Vagina (tissue), 2 donors: ENCODE measurements around the gene PLOD2. TPM values are rescaled to one million over a fixed set of nuclear protein-coding genes. Genes with fewer than 3 reads are reported as not detected.

Source experiments
- DNase-seq, 2 donors: peaks; one replicate each; pipeline ENCODE4 v3.0.0-alpha.2; 2017; ENCODE audit errors: extremely low spot score in 2 of 2
- H3K27ac ChIP-seq: fragments of 200-600 bp; sonication (generic); one replicate; pipeline ENCODE4 v1.5.1; 2019
- H3K27me3 ChIP-seq: fragments of 200-600 bp; sonication (generic); one replicate; pipeline ENCODE4 v1.5.1; 2019
- H3K36me3 ChIP-seq, 2 donors: fragments of 200-600 bp; sonication (generic); one replicate each; pipeline ENCODE4 v1.5.1; 2017 to 2019
- H3K4me1 ChIP-seq: fragments of 200-600 bp; sonication (generic); one replicate; pipeline ENCODE4 v1.5.1; 2019
- H3K4me3 ChIP-seq, 2 donors: fragments of 200-600 bp; sonication (generic); 1 replicate in 1 of 2; 2 replicates in 1 of 2; pipeline ENCODE4 v1.5.1; 2016 to 2019
- H3K9me3 ChIP-seq: fragments of 200-600 bp; sonication (generic); one replicate; pipeline ENCODE4 v1.5.1; 2019
- POLR2A ChIP-seq, 2 donors: fragments of 450-650 bp; IDR thresholded peaks; one replicate each; pipeline ENCODE4 v1.6.1; 2017; ENCODE audit warnings: antibody characterized with exemption in 2 of 2, mild to moderate bottlenecking in 2 of 2, moderate library complexity in 2 of 2
- POLR2AphosphoS5 ChIP-seq, 2 donors: sonication (generic); formaldehyde crosslinking; IDR thresholded peaks; one replicate each; pipeline ENCODE4 v1.9.0; 2017; ENCODE audit warnings: antibody characterized with exemption in 2 of 2, mild to moderate bottlenecking in 2 of 2, low read depth in 1 of 2; ENCODE audit not compliant: insufficient read depth in 1 of 2
- intact Hi-C: fragments of 100-400 bp; cut with DNase I; formaldehyde crosslinking; loops from one replicate; pipeline ENCODE4 v1.15.1; 2023
- total RNA-seq: library from RNA; depleted of rRNA; stranded (reverse); fragments of >200 nt; gene quantifications from one replicate; pipeline ENCODE4 v1.2.3, GENCODE V29; 2016
- TF ChIP-seq, protein P1 (sequence below), 3 experiments: fragments of 450-650 bp in 2 of 3; fragments of 200-600 bp in 1 of 3; sonication (generic) in 1 of 3; IDR thresholded peaks; one replicate each; pipeline ENCODE4 v1.5.1; 2017 to 2019; ENCODE audit warnings: antibody characterized with exemption in 3 of 3, mild to moderate bottlenecking in 2 of 3, moderate library complexity in 2 of 3

The PLOD2 gene
- total RNA-seq, 1 donor from 2014 or later, result 27.0 TPM

DNA sequence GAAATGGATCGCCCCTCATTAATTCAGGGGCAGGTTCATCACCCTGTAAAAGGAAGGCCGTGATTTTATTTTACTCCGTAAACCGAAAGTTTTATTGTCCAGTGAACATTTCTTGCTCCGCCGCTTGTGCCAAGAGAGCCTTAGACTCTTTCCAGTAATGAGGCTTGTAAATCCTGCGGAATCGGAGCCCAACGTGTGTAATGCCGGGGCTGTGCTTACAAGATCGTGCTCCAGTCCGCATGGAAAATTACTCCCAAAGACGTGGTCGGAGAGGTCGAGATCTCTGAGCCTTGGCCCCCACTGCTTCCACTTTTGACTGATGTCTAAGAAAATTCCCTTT, 649 bp upstream of the PLOD2 start:
- peak overlapping the region; percentile 95 for H3K27ac ChIP-seq
- TF ChIP-seq, protein P1, sequence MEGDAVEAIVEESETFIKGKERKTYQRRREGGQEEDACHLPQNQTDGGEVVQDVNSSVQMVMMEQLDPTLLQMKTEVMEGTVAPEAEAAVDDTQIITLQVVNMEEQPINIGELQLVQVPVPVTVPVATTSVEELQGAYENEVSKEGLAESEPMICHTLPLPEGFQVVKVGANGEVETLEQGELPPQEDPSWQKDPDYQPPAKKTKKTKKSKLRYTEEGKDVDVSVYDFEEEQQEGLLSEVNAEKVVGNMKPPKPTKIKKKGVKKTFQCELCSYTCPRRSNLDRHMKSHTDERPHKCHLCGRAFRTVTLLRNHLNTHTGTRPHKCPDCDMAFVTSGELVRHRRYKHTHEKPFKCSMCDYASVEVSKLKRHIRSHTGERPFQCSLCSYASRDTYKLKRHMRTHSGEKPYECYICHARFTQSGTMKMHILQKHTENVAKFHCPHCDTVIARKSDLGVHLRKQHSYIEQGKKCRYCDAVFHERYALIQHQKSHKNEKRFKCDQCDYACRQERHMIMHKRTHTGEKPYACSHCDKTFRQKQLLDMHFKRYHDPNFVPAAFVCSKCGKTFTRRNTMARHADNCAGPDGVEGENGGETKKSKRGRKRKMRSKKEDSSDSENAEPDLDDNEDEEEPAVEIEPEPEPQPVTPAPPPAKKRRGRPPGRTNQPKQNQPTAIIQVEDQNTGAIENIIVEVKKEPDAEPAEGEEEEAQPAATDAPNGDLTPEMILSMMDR (IDR thresholded peaks at IDR 0.05), result no peak
- TF ChIP-seq POLR2A (IDR thresholded peaks at IDR 0.05), result no peak
- TF ChIP-seq POLR2AphosphoS5 (IDR thresholded peaks at IDR 0.05; ENCODE audit: insufficient read depth in 1 of 2, low read depth in 1 of 2), result peak; percentile 17 to 35
- no peaks in the 10 kb centered on the region for H3K36me3 ChIP-seq
- intact Hi-C loops, result no loop called here
- peaks cover 25% of the 10 kb centered on the region for H3K4me1 ChIP-seq
- DNase-seq, result no peak
- H3K27me3 ChIP-seq, result no peaks in the 10 kb centered on the region
- H3K9me3 ChIP-seq, result no peaks in the 10 kb centered on the region
- peak overlapping the region; percentile 73 to 80 for H3K4me3 ChIP-seq

DNA sequence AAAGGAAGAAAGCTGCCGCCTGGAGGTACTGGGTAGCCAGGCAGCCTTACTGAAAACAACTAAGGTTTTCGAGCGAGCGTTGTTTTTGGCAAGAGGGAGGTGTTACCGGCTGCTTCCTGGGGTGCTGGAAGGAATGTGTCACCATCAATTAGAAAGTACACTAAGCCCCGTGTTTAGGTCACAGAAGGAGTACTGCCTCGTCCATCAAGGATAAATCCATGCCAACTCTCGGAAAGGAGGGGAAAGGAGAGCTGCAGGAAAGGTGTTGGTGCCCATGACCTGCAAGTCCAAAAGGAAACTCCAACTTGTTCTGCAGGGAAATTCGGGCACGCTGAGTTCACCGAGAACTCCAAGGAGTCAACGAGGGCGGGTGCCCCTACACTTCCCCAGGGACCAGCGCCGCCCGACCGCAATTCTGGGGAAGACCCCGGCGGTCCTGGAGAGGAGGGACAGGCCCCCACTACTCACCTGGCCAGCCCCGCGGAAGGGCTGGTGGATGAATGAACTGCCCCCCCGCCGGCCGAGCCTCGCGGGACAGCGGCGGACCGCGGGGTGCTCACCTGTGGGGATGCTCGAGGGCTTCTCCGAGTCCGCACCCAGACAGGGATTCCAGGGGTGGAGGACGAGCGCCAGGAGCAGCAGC, 542 bp downstream of the PLOD2 start:
- Histone ChIP-seq H3K27ac (peak overlapping the region; percentile 95), H3K4me1 (peaks cover 23% of the 10 kb centered on the region), H3K9me3 (no peaks in the 10 kb centered on the region), H3K27me3 (no peaks in the 10 kb centered on the region), H3K36me3 (no peaks in the 10 kb centered on the region), H3K4me3 (peak overlapping the region; percentile 73 to 80)
- peak in 1 of 2 donors; percentile 93 for DNase-seq
- intact Hi-C loops, result no loop called here
- TF ChIP-seq POLR2A (IDR thresholded peaks at IDR 0.05) (no peak), POLR2AphosphoS5 (IDR thresholded peaks at IDR 0.05; ENCODE audit: insufficient read depth in 1 of 2, low read depth in 1 of 2) (peak in 1 of 2 donors; percentile 45)
- TF ChIP-seq, protein P1 (IDR thresholded peaks at IDR 0.05), result peak in 1 of 3 experiments; percentile 53

GRCh38 chr3:146159616-146160320, 1.2 kb downstream of the PLOD2 start:
- TF ChIP-seq POLR2A (IDR thresholded peaks at IDR 0.05) (no peak), POLR2AphosphoS5 (IDR thresholded peaks at IDR 0.05; ENCODE audit: insufficient read depth in 1 of 2, low read depth in 1 of 2) (no peak)
- TF ChIP-seq, protein P1 (IDR thresholded peaks at IDR 0.05), result no peak
- no peaks in the 10 kb centered on the region for H3K36me3 ChIP-seq
- H3K27me3 ChIP-seq, result no peaks in the 10 kb centered on the region
- H3K4me1 ChIP-seq, result peaks cover 23% of the 10 kb centered on the region
- intact Hi-C loops, result no loop called here
- H3K9me3 ChIP-seq, result no peaks in the 10 kb centered on the region
- H3K4me3 ChIP-seq, result peak overlapping the region; percentile 73 to 80
- peak overlapping the region; percentile 95 for H3K27ac ChIP-seq
- no peak for DNase-seq

DNA sequence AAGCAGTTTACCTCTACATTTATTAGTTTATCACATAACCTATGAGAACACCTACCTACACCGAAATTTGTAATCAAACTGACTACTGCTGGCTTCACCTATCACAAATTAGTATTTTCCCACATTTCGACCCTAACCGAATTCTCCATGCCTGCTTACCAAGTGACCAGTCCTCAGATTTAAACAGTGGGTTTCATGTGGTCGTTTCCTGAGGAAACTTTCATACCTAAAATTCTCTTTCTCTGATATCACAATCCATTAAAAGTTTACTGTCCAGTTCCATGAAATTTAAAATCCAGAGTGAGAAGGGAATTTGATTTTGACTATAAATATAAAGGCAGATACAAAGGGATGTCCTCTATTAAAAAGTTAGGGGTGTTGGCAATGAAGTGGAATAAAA, 1.9 kb downstream of the PLOD2 start:
- H3K27me3 ChIP-seq, result no peaks in the 10 kb centered on the region
- DNase-seq, result no peak
- no peaks in the 10 kb centered on the region for H3K9me3 ChIP-seq
- no peaks in the 10 kb centered on the region for H3K36me3 ChIP-seq
- peak overlapping the region; percentile 73 to 80 for H3K4me3 ChIP-seq
- intact Hi-C loops, result no loop called here
- no peak for TF ChIP-seq POLR2AphosphoS5 (IDR thresholded peaks at IDR 0.05; ENCODE audit: insufficient read depth in 1 of 2, low read depth in 1 of 2)
- TF ChIP-seq, protein P1 (IDR thresholded peaks at IDR 0.05), result no peak
- TF ChIP-seq POLR2A (IDR thresholded peaks at IDR 0.05), result no peak
- peaks cover 23% of the 10 kb centered on the region for H3K4me1 ChIP-seq
- H3K27ac ChIP-seq, result peak overlapping the region; percentile 95
